Stimulated activated CD8-positive, alpha-beta memory T cell treated with anti-CD3 and anti-CD28 coated beads, Interleukin-12 subunit alpha, Interleukin-12 subunit beta, amount 100 ng/mL, for 1 hour (primary cell): ENCODE measurements around the gene XXYLT1.

Source experiments
- DNase-seq: peaks from one replicate; pipeline ENCODE4 v3.0.0-alpha.2; 2020; ENCODE audit warnings: low read depth

The XXYLT1 gene

GRCh38 chr3:195266428-195266827, 4.5 kb downstream of the XXYLT1 start:
- DNase-seq: no peak

GRCh38 chr3:195265363-195265976, 5.5 kb downstream of the XXYLT1 start:
- no peak for DNase-seq

DNA sequence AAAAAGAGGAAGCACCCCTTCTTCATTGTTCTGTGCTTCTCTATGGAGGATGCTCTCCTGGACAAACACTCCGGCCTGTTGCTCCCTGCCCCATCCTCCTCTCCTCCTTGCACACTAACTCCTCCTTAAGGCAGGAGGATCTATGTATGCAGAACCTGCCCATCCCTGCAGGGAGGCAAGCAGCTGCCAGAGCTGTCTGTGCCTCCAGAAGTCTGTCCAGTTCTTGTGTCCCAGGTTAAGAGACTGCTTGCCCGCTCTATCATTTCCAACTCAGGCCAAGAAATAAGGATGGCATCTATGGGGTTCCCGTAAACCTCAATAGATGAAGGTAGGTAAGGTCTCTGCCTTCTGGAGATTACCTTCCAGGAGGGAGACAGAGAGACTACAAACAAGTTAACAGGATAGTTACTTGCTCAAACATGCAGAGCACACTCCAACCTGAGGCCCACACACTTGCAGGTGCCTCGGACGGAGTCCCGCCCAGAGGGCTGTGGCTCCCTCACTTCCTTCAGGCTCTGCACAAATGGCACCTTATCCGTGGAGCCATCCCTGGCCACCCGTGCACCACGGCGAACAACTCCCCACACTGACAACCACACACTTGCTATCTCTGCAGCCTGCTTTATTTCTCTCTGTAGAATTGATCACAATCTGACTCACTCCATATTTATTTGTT, 6.9 kb downstream of the XXYLT1 start:
- no peak for DNase-seq

- no peak for DNase-seq
These were observed 7.6 kb downstream of the XXYLT1 start for GRCh38 chr3:195263193-195263924.

GRCh38 chr3:195261925-195262324, 9.0 kb downstream of the XXYLT1 start:
- DNase-seq: no peak

DNA sequence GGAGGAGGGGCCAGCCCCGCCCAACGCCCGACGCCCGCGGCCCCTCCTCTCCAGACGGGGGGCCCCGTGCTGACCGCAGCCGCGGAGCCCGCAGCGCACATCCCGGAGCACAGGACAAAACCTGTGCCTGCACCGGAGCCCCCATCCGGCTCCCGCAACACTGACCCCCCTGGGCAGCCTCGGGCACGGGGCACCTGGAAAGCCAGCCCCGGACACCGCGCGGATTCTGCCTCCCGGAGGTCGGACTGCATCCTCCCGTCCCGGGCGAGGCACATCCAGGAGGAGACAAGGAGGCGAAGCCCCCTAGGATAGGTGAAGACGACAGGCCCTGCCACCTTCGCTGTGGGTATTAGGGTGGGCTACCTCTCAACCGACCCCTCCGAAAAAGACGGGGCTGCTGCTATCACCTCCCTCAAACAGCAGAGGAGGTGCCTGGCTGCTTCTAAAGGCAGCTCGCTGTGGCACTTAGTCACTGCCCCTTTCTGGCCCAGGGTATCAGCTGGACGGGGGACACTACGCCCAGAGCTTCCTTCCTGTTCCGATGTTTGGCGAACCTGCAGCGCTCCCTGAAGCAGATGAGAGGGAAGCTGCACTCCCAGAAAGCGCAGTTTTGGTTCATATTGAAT, 10.6 kb downstream of the XXYLT1 start:
- DNase-seq: peak; percentile 7

- DNase-seq: peak; percentile 73
These were observed 11.3 kb downstream of the XXYLT1 start for GRCh38 chr3:195259475-195260279.

DNA sequence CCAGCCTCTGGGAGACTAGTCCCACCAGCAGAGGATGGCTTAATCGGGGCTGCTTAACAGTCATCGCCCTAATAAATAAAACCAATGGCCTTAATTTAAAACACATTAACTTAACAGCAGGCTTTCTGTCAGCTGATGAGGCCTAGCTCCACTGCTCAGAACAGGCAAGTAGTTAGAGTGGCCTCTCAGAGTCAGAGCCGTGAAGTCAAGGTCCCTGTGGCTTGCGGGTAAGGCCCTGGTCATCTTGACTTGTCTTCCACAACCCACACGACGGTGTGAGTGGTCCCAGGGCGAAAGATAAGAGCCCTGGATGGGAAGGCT, 11.8 kb downstream of the XXYLT1 start:
- DNase-seq: no peak

GRCh38 chr3:195258449-195259153, 12.4 kb downstream of the XXYLT1 start:
- DNase-seq: no peak

- DNase-seq: no peak
These were observed 13.2 kb downstream of the XXYLT1 start for GRCh38 chr3:195257454-195258448.

DNA sequence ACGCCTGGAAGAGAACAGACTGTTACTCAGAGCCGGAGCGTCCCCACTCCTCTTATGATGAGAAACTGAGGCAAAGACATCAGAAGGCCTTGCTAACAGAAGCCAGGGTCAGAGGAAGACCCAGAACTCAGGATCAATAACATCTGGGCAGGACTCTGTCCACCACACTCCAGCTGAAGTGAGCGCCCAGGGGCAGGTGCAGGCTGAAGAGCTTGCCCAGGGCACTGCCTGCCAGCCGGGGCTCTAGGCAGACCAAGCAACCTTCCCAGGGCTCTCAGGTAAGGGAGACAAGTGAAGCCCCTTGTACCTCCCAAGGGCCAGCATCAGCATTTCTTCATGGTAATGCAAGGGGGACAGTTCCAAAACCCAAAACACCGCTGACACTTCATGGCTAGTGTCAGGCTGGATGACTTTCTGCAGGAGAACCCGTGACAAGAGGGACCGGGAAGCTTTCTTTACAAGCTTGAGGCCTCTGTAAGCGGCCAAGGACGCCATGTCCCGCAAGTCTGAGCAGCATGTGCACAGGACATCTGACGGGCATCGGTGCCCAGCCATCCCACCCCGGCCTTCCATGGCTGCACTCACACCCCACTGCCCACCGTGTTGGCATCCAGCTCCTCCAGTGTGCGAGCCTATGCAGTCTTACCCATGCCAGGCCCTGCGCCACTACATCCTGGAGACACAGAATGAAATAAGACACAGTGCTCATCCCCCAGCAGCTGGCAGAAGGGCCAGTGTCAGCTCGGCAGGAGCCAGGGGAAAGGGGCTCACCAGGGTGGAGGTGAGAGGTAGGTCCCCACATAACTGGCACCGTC, 14.1 kb downstream of the XXYLT1 start:
- DNase-seq: no peak

DNA sequence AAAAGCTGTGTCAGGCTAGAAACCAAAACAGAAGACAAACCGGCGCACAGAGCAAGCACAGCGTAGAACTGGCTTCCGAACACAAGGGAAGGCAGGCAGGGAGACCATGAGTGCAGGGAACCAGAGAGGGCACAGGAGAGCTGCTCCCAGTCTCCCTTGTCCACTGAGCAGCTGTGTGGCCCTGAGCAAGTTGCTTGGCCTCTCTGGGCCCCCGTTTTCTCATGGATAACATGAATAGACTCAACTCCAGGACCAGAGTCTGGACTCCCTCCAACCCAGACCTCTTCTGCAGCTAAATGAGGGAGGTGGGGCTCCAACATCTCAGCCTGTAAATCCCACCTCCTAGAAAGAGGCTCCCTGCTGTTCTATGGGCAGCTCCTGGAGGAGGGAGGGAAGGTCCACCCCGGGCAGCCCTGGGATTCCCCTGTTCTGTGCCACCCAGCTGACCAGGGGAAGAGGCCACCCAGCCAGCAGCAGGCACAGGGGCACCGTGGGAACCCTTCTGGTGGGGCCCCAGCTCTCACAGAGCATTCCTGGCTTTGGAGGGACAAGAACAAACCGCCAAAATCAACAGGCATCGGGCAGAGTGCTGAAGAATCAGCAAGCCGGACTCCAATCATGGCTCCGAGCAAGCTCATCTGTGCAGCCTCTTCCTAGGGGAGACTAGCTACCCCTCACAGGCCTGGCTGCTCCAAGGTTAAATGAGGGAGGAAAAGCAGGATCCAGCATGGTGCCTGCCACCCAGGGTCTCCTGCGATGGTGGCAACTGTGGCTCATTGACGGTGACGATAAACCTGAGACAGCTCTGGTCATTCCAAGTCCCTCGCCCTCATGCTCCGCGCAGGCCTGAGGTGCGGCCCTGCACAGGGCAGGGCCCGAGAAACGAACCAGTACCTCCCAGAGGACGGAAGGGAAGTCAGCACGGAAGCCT, 15.1 kb downstream of the XXYLT1 start:
- no peak for DNase-seq

- no peak for DNase-seq
These were observed 15.8 kb downstream of the XXYLT1 start for GRCh38 chr3:195255176-195255500.

DNA sequence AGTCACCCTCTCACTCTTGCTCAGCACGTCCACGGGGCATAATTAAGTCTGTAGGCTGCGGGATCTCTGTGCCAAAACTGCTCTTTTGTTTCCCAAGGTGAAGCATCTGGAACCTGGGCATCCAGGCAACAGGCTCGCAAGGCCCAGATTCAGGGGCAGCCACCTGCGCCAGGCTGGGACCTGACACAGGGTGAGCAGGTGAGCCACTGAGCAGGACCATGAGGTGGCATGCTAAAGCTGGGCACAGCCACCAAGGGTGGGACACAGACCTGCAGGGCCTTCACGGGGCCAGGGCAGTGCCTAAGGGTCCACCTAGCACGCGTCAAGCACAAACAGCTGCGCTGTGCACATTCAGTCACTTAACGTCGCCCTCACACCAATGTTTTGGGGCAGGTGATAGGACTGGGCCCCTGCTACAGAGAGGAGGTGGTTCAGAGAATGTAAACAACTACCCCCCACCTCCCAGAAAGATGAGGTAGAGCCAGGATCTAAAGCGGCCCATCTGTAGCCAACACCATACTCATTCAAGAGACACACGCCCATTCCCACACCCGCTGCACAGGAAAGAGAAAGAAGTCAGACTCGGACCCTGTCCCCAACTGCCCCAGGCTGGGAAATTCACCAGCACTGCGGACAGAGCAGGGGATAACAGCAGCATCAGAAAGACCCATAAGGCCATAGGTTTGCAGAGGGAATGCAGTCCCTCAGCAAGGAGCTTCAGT, 16.3 kb downstream of the XXYLT1 start:
- no peak for DNase-seq

DNA sequence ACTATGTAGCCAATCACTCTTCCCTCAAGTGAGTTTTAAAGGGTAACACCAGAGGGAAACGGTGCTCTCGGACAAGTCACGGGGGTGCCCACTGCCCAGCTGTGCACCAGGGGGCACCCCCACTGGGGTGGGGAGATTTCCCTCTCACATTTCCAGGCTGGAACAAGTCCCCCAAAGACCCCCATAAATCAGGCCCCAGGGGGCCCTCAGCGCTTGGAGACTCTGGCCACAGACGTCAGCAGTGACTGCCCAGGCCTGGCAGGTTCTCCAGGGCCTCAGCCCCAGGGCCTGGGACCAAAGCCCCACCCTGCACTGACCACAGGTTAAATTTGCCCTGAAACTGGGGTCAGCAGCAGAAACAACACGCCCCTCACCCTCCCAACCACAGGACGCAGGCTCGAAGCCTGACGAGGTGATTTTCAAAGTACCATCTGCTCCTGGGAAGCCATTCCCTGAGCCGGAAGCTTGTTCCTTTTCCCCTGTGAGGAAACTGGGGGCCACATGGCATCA, 17.0 kb downstream of the XXYLT1 start:
- no peak for DNase-seq

- no peak for DNase-seq
These were observed 19.5 kb downstream of the XXYLT1 start for GRCh38 chr3:195251336-195252065.
